Mesenchymal stem cell (in vitro differentiated cells and primary cell): Measurements from ENCODE around the gene SUGCT.

Source experiments
- DNase-seq: peaks from one replicate; pipeline ENCODE4 v3.0.0-alpha.2; 2013
- H2AFZ ChIP-seq: one replicate; pipeline ENCODE4 v1.6.1; 2013; ENCODE audit warnings: low read depth, mild to moderate bottlenecking, control low read depth, inconsistent platforms, low read length, moderate library complexity
- H2AK5ac ChIP-seq: 2 replicates; pipeline ENCODE4 v1.6.1; 2013; ENCODE audit warnings: low read length, moderate library complexity, mild to moderate bottlenecking, inconsistent platforms; ENCODE audit not compliant: severe bottlenecking
- H2BK120ac ChIP-seq: one replicate; pipeline ENCODE4 v1.6.1; 2013; ENCODE audit warnings: low read depth, mild to moderate bottlenecking, inconsistent platforms, low read length, moderate library complexity
- H2BK12ac ChIP-seq, 2 experiments: one replicate each; pipeline ENCODE4 v1.6.1; 2013; ENCODE audit warnings: inconsistent platforms in 2 of 2, low read length in 2 of 2, mild to moderate bottlenecking in 2 of 2, moderate library complexity in 2 of 2, control low read depth in 1 of 2
- H2BK15ac ChIP-seq: one replicate; pipeline ENCODE4 v1.6.1; 2013; ENCODE audit warnings: mild to moderate bottlenecking, low read depth, inconsistent platforms; ENCODE audit not compliant: poor library complexity, severe bottlenecking
- H2BK5ac ChIP-seq: 2 replicates; pipeline ENCODE4 v1.6.1; 2013; ENCODE audit warnings: low read depth, mild to moderate bottlenecking, low read length, control low read depth, inconsistent platforms; ENCODE audit not compliant: poor library complexity, severe bottlenecking
- H3K14ac ChIP-seq, 2 experiments: one replicate each; pipeline ENCODE4 v1.6.1; 2013; ENCODE audit warnings: inconsistent platforms in 2 of 2, low read length in 2 of 2, control low read depth in 1 of 2, mild to moderate bottlenecking in 1 of 2, moderate library complexity in 1 of 2
- H3K18ac ChIP-seq, 2 experiments: one replicate each; pipeline ENCODE4 v1.6.1; 2013; ENCODE audit warnings: inconsistent platforms in 2 of 2, low read length in 2 of 2, control low read depth in 1 of 2, low read depth in 1 of 2, mild to moderate bottlenecking in 1 of 2
- H3K23ac ChIP-seq, 2 experiments: one replicate each; pipeline ENCODE4 v1.6.1; 2013; ENCODE audit warnings: inconsistent platforms in 2 of 2, low read length in 2 of 2, mild to moderate bottlenecking in 2 of 2, moderate library complexity in 2 of 2, control low read depth in 1 of 2
- H3K27ac ChIP-seq: 2 replicates; pipeline ENCODE4 v1.5.1; 2013; ENCODE audit warnings: mild to moderate bottlenecking, moderate library complexity, low read length, control low read depth, inconsistent platforms; ENCODE audit not compliant: poor library complexity, severe bottlenecking
- H3K27me3 ChIP-seq, 2 experiments: 2 replicates each; pipeline versions ENCODE4 v1.6.1 to v1.7.0; 2013; ENCODE audit warnings: low read length in 2 of 2, mild to moderate bottlenecking in 2 of 2, moderate library complexity in 2 of 2, control low read depth in 1 of 2, inconsistent platforms in 1 of 2; ENCODE audit not compliant: control insufficient read depth in 1 of 2, insufficient read depth in 1 of 2
- H3K36me3 ChIP-seq, 2 experiments: 2 replicates each; pipeline versions ENCODE4 v1.6.1 to v1.7.0; 2013; ENCODE audit warnings: low read length in 2 of 2, control low read depth in 1 of 2, inconsistent platforms in 1 of 2, low read depth in 1 of 2, mild to moderate bottlenecking in 1 of 2; ENCODE audit not compliant: insufficient read depth in 2 of 2, control insufficient read depth in 1 of 2
- H3K4ac ChIP-seq, 2 experiments: one replicate each; pipeline ENCODE4 v1.6.1; 2013; ENCODE audit warnings: inconsistent platforms in 2 of 2, low read length in 2 of 2, mild to moderate bottlenecking in 2 of 2, moderate library complexity in 2 of 2, control low read depth in 1 of 2, low read depth in 1 of 2
- H3K4me1 ChIP-seq: 2 replicates; pipeline ENCODE4 v1.6.1; 2013; ENCODE audit warnings: low read depth, low read length, control low read depth; ENCODE audit not compliant: control insufficient read depth, insufficient read depth
- H3K4me2 ChIP-seq: 2 replicates; pipeline ENCODE4 v1.6.1; 2013; ENCODE audit warnings: low read length, mild to moderate bottlenecking, inconsistent platforms; ENCODE audit not compliant: poor library complexity, severe bottlenecking
- H3K4me3 ChIP-seq, 2 experiments: 2 replicates each; pipeline versions ENCODE4 v1.5.1 to v1.7.0; 2013; ENCODE audit warnings: low read length in 2 of 2, mild to moderate bottlenecking in 2 of 2, control low read depth in 1 of 2, low read depth in 1 of 2; ENCODE audit not compliant: insufficient read depth in 1 of 2
- H3K79me1 ChIP-seq: replicated peaks from 2 replicates; pipeline ENCODE4 v1.6.1; 2013; ENCODE audit warnings: mild to moderate bottlenecking, control low read depth, low read length, inconsistent platforms; ENCODE audit not compliant: poor library complexity, severe bottlenecking
- H3K9ac ChIP-seq: 2 replicates; pipeline ENCODE4 v1.7.0; 2013; ENCODE audit warnings: mild to moderate bottlenecking, low read length, moderate library complexity
- H3K9me3 ChIP-seq: 2 replicates; pipeline ENCODE4 v1.7.0; 2013; ENCODE audit warnings: mild to moderate bottlenecking, low read length; ENCODE audit not compliant: control insufficient read depth
- H4K8ac ChIP-seq: one replicate; pipeline ENCODE4 v1.6.1; 2013; ENCODE audit warnings: inconsistent platforms, mild to moderate bottlenecking, low read length, moderate library complexity
- H4K91ac ChIP-seq: one replicate; pipeline ENCODE4 v1.6.1; 2013; ENCODE audit warnings: mild to moderate bottlenecking, low read length, inconsistent platforms
- WGBS: methylation state at CpG from one replicate; pipeline ENCODE4 v1.1.7; 2013; ENCODE audit warnings: mixed read lengths; 5-methylcytosine and 5-hydroxymethylcytosine counted together

The SUGCT gene

DNA sequence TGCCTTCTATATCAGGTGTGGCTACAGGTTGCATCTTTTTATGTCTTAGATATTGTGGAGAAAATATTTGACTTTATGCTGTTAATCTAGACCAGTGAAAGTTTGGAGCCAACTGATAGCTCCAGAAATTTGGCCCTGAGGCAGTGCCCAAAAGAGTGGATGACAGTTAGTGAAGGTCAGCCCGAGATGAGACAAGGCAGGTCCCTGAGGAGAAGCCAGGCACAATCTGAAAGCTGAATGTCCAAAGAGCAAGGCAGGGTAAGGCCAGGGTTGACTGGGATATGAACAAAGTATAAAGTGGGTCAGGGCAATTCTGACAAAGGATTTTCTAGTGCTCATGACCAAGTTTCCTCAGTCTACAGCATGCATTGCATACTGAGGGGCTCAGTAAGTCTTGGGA lies 661.9 kb downstream of the SUGCT start:
- Histone ChIP-seq H3K36me3 (no peaks in the 10 kb centered on the region), H3K4me1 (no peaks in the 10 kb centered on the region), H3K4ac (no peak overlapping the region), H3K4me3 (no peak overlapping the region), H3K9me3 (no peaks in the 10 kb centered on the region), H2BK15ac (no peak overlapping the region), H3K9ac (no peak overlapping the region), H3K14ac (no peak overlapping the region), H2BK12ac (no peak overlapping the region), H2BK5ac (no peak overlapping the region), H3K79me1 (no peaks in the 10 kb centered on the region), H3K4me2 (no peak overlapping the region), H3K27ac (no peak overlapping the region), H2BK120ac (no peak overlapping the region), H3K18ac (no peak overlapping the region), H2AFZ (no peak overlapping the region), H3K23ac (no peak overlapping the region), H3K27me3 (no peaks in the 10 kb centered on the region), H4K8ac (no peak overlapping the region), H4K91ac (no peak overlapping the region), H2AK5ac (no peak overlapping the region)
- 85% methylated on average over 1 of the region's 1 CpG for WGBS
- DNase-seq: no peak

- Histone ChIP-seq H2BK15ac (no peak overlapping the region), H3K9me3 (no peaks in the 10 kb centered on the region), H3K27ac (no peak overlapping the region), H4K8ac (no peak overlapping the region), H3K36me3 (no peaks in the 10 kb centered on the region), H3K27me3 (no peaks in the 10 kb centered on the region), H3K14ac (no peak overlapping the region), H3K4ac (no peak overlapping the region), H2AFZ (no peak overlapping the region), H2BK120ac (no peak overlapping the region), H3K23ac (no peak overlapping the region), H4K91ac (no peak overlapping the region), H3K79me1 (no peaks in the 10 kb centered on the region), H3K9ac (no peak overlapping the region), H3K4me1 (no peaks in the 10 kb centered on the region), H2AK5ac (no peak overlapping the region), H3K18ac (no peak overlapping the region), H2BK5ac (no peak overlapping the region), H2BK12ac (no peak overlapping the region), H3K4me2 (no peak overlapping the region), H3K4me3 (no peak overlapping the region)
- DNase-seq: no peak
- 100% methylated on average over 1 of the region's 2 CpGs for WGBS
Measured at GRCh38 chr7:40798613-40799012, 663.8 kb downstream of the SUGCT start.

DNA sequence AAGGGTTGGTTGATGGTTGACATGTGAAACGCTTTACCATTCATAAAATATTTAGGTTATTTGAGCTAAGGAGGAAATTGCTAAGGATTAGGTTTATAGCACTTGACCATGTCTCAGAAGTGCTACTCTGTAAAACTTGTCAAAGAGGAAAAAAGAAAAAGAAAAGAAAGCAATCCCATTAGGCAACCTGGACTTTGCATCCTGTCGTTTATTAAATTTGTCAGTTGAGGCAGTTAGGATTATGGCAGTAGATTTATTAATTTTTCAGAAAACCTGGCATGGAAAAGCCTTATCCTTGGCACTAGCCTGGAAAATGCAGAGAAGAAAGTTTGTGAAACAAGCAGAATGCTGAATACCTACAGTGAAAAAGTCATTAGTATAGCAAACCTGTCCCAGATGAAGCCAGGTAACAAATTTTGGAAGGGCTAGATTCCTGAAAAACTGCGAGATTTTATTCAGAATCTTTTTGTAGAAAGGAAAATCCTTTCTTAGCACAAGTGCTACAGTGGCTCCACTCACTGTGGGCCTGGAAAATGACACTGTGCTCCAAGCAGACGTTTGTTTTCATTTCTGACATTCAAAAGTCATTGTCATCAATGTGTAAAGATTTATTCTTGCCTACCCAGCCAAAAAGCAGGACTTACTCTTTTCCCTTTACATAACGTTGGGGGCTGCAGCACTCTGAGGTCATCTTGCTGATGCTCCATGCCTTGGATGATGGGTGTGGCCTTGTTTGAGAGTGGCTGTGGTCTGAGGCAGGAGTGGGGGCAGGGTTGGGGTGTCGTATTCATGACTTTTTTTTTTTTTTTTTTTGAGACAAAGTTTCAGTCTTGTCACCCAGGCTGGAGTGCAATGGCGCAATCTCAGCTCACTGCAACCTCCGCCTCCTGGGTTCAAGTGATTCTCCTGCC lies 664.9 kb downstream of the SUGCT start:
- Histone ChIP-seq H3K27ac (no peak overlapping the region), H2BK5ac (no peak overlapping the region), H3K79me1 (no peaks in the 10 kb centered on the region), H3K4ac (no peak overlapping the region), H3K4me1 (no peaks in the 10 kb centered on the region), H3K14ac (no peak overlapping the region), H2BK120ac (no peak overlapping the region), H2AFZ (no peak overlapping the region), H2AK5ac (no peak overlapping the region), H4K8ac (no peak overlapping the region), H3K23ac (no peak overlapping the region), H3K36me3 (no peaks in the 10 kb centered on the region), H3K4me2 (no peak overlapping the region), H3K4me3 (no peak overlapping the region), H4K91ac (peak overlapping the region; percentile 46), H3K9ac (no peak overlapping the region), H3K9me3 (no peaks in the 10 kb centered on the region), H3K18ac (no peak overlapping the region), H2BK15ac (no peak overlapping the region), H2BK12ac (peak overlapping the region; percentile 87 to 92), H3K27me3 (no peaks in the 10 kb centered on the region)
- WGBS: 80% methylated on average over 6 of the region's 8 CpGs
- DNase-seq: no peak

- H3K27me3 ChIP-seq: no peaks in the 10 kb centered on the region
- no peak overlapping the region for H4K91ac ChIP-seq
- H2BK12ac ChIP-seq: no peak overlapping the region
- no peaks in the 10 kb centered on the region for H3K9me3 ChIP-seq
- no peak overlapping the region for H3K4me3 ChIP-seq
- H3K23ac ChIP-seq: no peak overlapping the region
- H2AFZ ChIP-seq: no peak overlapping the region
- no peak overlapping the region for H3K4ac ChIP-seq
- H3K4me2 ChIP-seq: no peak overlapping the region
- no peak for DNase-seq
- H2BK120ac ChIP-seq: no peak overlapping the region
- H2BK15ac ChIP-seq: no peak overlapping the region
- H3K27ac ChIP-seq: no peak overlapping the region
- no peak overlapping the region for H3K14ac ChIP-seq
- H2BK5ac ChIP-seq: no peak overlapping the region
- H3K18ac ChIP-seq: peak overlapping the region in 1 of 2 experiments; percentile 16
- H3K9ac ChIP-seq: no peak overlapping the region
- H3K4me1 ChIP-seq: no peaks in the 10 kb centered on the region
- H4K8ac ChIP-seq: no peak overlapping the region
- no peaks in the 10 kb centered on the region for H3K36me3 ChIP-seq
- H3K79me1 ChIP-seq: no peaks in the 10 kb centered on the region
- H2AK5ac ChIP-seq: no peak overlapping the region
Measured at GRCh38 chr7:40800771-40801170, 666.0 kb downstream of the SUGCT start.
